Astrocyte (in vitro differentiated cells and primary cell): Measurements from ENCODE around the gene PCDHB13.

Source experiments
- CTCF ChIP-seq: IDR thresholded peaks from 2 replicates; pipeline ENCODE4 v1.5.1; 2011; ENCODE audit warnings: low read depth, mild to moderate bottlenecking, inconsistent platforms, low read length, moderate library complexity; ENCODE audit not compliant: insufficient read depth
- EZH2 ChIP-seq: IDR thresholded peaks from 2 replicates; pipeline ENCODE4 v1.6.1; 2012; ENCODE audit warnings: mild to moderate bottlenecking, low read length, inconsistent platforms; ENCODE audit not compliant: insufficient read depth

DNA sequence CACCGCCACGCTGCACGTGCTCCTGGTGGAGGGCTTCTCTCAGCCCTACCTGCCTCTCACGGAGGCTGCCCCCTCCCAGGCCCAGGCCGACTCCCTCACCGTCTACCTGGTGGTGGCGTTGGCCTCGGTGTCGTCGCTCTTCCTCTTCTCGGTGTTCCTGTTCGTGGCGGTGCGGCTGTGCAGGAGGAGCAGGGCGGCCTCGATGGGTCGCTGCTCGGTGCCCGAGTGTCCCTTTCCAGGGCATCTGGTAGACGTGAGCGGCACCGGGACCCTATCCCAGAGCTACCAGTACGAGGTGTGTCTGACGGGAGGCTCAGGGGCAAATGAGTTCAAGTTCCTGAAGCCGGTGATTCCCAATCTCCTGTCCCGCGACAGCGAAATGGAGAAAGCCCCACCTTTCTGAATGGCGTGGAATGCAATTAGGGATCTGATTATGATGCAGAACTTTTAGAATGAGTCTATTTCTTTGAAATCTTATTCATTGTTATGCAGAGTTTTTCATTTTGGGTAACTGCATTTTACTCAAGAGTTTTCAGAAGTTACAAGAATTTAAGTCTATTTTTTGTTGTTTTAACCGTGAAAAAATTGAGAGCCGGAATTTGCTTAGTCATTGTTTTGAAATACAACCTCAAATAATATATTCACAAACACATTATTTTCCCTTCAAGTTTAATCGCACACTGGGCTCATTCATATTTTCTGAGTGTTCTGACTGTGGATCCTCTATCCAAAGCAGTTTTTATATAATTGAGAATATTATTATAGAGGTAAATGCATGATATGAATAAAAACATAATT is 23.0 kb downstream of the PCDHB13 start:
- no peak for TF ChIP-seq CTCF
- no peak for TF ChIP-seq EZH2
